SK-MEL-5 (cell line): Measurements from ENCODE around the gene ALG11. TPM values are rescaled to one million over a fixed set of nuclear protein-coding genes. Genes with fewer than 3 reads are reported as not detected.
"Not testable (repeated sequence)": the region's sequence is repeated elsewhere in the genome, so short reads cannot be mapped to it uniquely, and the experiment has no call there.

ENCODE experiments used
- DNase-seq: peaks from one replicate; pipeline ENCODE4 v3.0.0-alpha.2; 2016; ENCODE audit warnings: low read depth, low spot score
- in situ Hi-C: cut with HindIII; loops from 2 replicates; pipeline ENCODE4 v1.10.0; 2016; ENCODE audit warnings: low sequenced_read_pairs, high pct_unique_total_duplicates, low pct_unique_long_range_greater_than_20kb
- total RNA-seq: library from RNA; depleted of rRNA; stranded (reverse); fragments of >200 nt; shearing (Covaris generic); gene quantifications from 2 replicates; pipeline ENCODE4 v1.2.3, GENCODE V29; 2014

The ALG11 gene
- total RNA-seq, 1 experiment from 2014 or later, result 18.6 TPM

- DNase-seq, result no peak
- in situ Hi-C loops, result no loop called here
Measured at GRCh38 chr13:52012512-52012836, 276 bp downstream of the ALG11 start.

- in situ Hi-C loops, result no loop called here
- DNase-seq, result no peak
Measured at GRCh38 chr13:52016296-52016695, 4.1 kb downstream of the ALG11 start.

- in situ Hi-C loops, result no loop called here
Measured at GRCh38 chr13:52020191-52020590, 8.0 kb downstream of the ALG11 start.

GRCh38 chr13:52022356-52022755, 10.2 kb downstream of the ALG11 start:
- in situ Hi-C loops, result no loop called here
- DNase-seq, result no peak

More at GRCh38 chr13:52020191-52020590, 8.0 kb downstream of the ALG11 start:
- no peak for DNase-seq

DNA sequence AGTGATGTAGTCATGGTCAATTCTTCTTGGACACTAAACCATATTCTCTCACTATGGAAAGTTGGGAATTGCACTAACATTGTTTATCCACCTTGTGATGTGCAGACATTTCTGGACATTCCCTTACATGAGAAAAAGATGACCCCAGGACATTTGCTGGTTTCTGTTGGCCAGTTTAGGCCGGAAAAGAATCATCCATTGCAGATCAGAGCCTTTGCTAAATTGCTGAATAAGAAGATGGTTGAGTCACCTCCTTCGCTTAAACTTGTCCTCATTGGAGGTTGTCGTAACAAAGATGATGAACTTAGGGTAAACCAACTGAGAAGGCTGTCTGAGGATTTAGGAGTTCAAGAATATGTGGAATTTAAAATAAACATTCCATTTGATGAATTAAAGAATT, 12.3 kb downstream of the ALG11 start, which contains the start of gene UTP14C:
TSS of gene UTP14C (plus strand) at position 211 of the 400 bp plus-strand sequence. CDS start 4,114 bp downstream, outside the sequence.
- in situ Hi-C loops, result no loop called here
- DNase-seq, result no peak

GRCh38 chr13:52025475-52026245, 13.5 kb downstream of the ALG11 start:
- in situ Hi-C loops, result no loop called here

DNA sequence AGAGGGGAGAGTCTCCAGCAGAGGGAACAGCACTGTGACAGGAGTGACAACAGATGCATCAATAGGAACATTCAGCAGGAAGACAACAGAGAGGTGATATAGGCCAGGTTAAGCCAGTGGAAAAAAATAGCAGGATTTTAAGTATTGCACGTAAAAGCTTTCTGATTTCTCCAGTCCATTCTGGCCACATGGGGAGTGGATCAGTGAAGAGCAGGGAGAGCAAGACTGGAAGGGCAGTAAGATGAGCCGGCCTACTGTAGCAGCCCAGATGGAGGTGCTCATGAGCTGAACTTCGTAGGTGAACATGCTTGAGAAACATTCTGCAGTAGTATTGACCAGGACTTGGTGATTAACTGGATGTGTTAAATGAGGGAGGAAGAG, 14.0 kb downstream of the ALG11 start:
- in situ Hi-C loops, result no loop called here

More at GRCh38 chr13:52025475-52026245, 13.5 kb downstream of the ALG11 start:
- no peak for DNase-seq

DNA sequence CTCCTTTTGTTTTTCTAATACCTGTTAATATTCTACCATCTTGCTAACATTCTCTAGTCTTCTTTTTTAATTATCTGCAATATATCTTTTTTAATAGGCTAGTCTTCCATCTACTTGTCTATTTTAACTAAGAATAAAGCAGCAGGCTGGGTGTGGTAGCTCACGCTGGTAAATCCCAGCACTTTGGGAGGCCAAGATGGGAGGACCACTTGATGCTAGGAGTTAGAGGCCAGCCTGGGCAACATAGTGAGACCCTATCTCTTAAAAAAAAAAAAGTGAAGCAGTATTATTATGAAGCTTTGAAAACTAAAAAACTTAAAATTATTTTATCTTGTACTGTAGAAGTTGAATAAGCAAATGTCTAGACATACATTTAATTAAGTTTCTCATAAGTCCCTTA, 15.6 kb downstream of the ALG11 start:
- in situ Hi-C loops, result no loop called here
- DNase-seq, result no peak

More for the DNA sequence above, 14.0 kb downstream of the ALG11 start:
- no peak for DNase-seq

- DNase-seq, result no peak
- in situ Hi-C loops, result no loop called here
Measured at GRCh38 chr13:52029569-52029968, 17.4 kb downstream of the ALG11 start.

DNA sequence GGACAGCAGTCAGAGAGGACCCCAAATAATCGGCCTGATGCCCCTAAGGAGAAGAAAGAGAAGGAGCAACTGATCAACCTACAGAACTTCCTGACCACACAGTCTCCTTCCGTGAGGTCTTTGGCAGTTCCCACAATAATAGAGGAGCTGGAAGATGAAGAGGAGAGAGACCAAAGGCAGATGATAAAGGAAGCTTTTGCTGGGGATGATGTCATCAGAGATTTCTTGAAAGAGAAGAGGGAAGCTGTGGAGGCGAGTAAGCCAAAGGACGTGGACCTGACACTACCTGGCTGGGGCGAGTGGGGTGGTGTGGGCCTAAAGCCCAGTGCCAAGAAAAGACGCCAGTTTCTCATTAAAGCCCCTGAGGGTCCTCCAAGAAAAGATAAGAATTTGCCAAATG, 18.2 kb downstream of the ALG11 start:
- DNase-seq, in situ Hi-C loops: not testable (repeated sequence)

DNA sequence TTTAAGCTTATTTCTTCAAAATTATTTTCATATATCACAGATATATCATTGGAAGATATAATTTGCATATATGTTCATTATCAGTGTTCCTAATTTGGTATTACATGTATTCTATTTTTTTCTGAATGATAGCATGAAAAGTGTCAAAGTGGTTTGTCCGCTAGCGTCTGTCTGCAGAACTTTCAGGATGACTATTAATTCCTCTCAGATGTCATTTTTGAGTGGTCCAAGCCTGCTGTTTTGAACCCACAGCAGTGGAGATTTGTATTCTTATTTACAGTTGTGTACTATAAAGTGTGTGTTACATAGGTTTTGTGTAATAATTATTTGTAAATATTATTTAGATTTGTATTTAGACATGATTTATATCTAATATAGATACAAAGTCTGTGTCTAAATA, 20.8 kb downstream of the ALG11 start:
- no peak for DNase-seq
- in situ Hi-C loops, result no loop called here

DNA sequence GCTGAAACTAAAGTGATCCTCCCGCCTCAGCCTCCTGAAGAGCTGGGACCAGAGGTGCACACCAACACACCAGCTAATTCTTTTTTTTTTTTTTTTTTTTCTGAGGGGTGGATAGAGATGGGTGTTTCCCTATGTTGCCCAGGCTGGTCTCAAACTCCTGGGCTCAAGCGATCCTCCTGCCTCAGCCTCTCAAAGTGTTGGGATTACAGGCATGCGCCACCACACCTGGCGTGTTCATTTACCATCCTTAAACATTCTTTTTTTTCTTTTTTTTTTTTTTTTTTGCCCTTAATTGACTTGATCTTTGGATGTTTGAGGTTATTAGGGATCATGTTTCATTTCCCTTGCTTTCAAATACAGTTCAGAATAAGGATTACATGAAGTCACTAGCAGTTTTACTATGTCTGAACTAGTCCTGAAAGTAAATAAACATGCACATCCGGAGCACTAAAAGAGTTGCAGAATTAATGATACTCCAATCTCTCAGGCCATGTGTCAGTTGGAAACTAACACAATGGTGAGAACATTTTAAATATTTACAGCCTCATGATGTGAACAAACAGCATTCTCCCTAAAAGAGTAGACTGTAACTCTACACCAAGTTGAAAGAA, 22.5 kb downstream of the ALG11 start:
- DNase-seq, result no peak

GRCh38 chr13:52036037-52036436, 23.8 kb downstream of the ALG11 start:
- DNase-seq, result no peak
- in situ Hi-C loops, result no loop called here

More for the DNA sequence above, 22.5 kb downstream of the ALG11 start:
- in situ Hi-C loops, result no loop called here

- in situ Hi-C loops, result no loop called here
- DNase-seq, result no peak
Measured at GRCh38 chr13:52043675-52044074, 31.5 kb downstream of the ALG11 start.

- no peak for DNase-seq
- in situ Hi-C loops, result no loop called here
Measured at GRCh38 chr13:52047463-52047862, 35.3 kb downstream of the ALG11 start.

DNA sequence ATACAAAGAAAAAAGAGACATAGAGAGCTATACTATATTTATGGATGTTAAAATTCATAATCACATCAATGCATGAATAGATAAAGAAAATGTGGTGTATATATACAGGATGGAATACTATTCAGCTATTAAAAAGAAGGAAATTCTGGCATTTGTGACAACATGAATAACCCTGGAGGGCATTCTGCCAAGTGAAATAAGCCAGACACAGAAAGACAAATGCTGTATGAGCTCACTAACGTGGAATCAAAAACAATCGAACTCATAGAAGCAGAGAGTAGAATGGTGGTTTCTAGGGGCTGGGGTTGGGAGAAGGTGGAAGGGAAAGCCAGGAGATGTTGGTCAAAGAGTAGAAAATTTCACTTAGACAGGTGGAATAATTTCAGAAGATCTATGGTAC, 36.3 kb downstream of the ALG11 start:
- in situ Hi-C loops, result no loop called here
- DNase-seq, result no peak

GRCh38 chr13:52051400-52051799, 39.2 kb downstream of the ALG11 start:
- in situ Hi-C loops, result no loop called here
- DNase-seq, result no peak

DNA sequence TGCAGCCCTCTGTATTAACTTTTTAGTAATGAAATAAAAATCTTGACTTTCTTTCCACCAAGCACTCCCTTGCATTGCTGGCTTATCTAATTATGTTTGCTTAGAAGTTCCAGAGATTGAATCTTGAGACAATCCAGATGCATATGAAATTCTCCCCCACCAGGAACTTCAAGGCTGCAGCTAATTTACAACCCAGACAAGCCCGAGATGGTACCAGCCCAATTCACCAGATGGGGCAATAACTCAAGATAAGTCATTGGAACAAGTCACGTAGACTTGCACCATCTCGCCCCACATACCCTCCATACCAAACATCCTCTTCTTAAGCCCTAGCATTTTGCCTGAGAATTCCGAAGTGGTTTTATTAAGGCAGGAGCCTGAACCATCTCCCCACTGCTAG, 41.3 kb downstream of the ALG11 start:
- in situ Hi-C loops, result no loop called here
- no peak for DNase-seq

GRCh38 chr13:52061064-52061463, 48.9 kb downstream of the ALG11 start:
- in situ Hi-C loops, DNase-seq: not testable (repeated sequence)
